HG02588 (cell line): Measurements from ENCODE around the gene SCFD1.
"Not testable (repeated sequence)": the region's sequence is repeated elsewhere in the genome, so short reads cannot be mapped to it uniquely, and the experiment has no call there.

Experiments used
- ATAC-seq: cut with Tn5 transposase; IDR thresholded peaks from one replicate; pipeline ENCODE4 v1.9.1; 2021; ENCODE audit warnings: mild to moderate bottlenecking, moderate library complexity; ENCODE audit not compliant: unreplicated experiment

Gene SCFD1

DNA sequence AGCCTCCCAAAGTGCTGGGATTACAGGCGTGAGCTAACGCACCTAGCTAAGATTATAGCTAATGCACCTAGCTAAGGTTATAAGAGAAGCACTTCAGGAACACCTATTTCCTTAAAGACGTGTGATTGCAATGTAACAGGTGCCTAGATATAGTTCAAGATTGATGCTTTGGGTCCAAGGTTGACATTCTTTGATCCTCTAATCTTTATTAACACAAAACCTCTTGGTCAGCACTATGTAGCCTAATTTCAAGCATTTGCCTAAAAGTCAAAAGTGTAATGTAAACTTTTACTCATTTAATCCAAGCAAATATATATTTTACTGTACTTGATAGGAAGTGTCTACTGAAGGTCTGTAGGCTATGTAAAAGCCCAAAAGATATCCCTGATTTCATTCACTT, 36.5 kb downstream of the SCFD1 start:
- no peak for ATAC-seq

DNA sequence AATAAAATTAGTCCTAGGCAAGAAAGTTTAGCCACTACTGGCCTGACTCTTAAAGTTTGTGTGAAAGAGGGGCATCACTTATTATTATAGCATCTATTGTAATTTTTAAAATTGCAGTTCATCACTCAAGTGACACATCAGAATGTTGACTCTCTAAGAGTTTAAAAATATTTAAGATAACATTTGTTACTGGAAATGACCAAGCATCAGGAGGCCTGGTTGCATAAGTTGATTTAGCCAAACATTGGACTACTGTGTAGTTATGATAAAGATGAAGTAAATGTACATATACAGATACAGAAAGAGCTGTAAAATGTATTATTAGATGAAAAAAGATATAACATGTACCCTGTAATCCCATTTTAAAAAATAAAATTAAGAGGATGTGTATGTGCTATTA, 47.5 kb downstream of the SCFD1 start:
- ATAC-seq = no peak

DNA sequence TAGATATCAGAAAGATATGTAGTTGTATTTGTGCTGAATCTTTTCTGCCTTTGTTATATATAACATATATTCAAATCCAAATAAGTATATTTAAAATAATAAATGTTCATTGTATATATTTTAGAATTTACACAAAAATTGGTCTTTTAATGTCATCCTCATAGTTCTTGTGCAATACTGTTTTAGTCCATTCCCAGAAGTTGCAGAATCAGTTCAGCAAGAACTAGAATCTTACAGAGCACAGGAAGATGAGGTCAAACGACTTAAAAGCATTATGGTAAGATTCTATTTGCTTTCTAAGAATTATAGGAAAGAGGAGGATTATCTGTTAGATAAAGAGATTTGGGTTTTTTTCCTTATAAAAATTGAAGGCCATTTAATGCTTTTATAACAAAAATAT, 51.0 kb downstream of the SCFD1 start:
- ATAC-seq = no peak

DNA sequence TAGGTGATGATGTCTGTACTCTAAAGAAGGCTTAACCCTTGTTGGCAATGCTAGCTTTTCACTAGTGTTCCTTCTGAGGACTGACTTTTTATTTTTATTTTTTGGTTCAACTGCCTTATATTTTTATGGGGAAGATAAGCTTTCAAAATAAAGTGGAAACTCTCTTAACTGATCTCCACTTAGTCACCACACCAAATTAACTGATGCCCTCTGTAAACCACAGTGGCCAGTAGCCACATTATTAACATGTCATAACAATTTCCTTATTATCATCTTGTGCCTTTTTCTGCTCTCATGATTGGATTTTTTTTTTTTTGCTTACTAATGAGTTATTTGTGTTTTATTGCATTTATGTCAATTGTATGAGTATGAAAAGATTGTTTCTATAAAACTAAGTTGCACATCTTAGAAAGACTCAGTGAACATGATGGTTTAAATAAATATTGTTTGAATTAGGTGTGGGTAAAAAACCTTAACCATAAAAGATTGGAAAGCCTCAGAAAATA, 56.9 kb downstream of the SCFD1 start:
- no peak for ATAC-seq

DNA sequence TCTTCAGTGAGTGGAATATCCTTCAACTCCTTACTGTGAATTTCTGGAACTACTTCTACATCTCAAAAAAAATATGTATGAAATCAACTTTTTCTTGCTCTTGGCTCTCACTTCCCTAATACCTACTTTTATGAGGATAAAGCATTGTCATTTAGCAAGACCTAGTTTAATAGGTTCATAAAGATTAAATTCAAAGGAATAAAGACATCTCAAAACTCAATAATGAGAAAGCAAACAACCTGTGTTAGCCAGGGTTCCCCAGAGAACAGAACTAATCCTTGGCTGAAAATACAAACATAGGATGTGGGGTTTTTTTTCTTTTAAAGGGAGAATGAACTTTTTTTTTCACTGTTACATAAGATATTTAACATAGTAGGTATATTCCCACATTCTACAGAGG, 57.9 kb downstream of the SCFD1 start:
- ATAC-seq = no peak

DNA sequence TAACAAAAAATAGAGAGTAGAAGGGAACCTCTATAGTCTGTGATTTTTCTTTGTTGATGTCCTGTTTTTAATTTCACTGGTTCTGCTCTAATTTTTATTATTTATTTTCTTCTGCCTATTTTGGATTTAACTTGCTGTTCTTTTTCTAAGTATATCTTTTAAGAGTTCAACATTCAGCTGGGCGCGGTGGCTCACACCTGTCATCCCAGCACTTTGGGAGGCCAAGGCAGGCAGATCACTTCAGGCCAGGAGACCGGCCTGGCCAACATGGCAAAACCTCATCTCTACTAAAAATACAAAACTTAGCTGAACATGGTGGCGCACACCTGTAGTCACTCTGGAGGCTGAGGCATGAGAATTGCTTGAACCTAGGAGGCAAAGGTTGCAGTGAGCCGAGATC, 58.7 kb downstream of the SCFD1 start:
- not testable (repeated sequence) for ATAC-seq

DNA sequence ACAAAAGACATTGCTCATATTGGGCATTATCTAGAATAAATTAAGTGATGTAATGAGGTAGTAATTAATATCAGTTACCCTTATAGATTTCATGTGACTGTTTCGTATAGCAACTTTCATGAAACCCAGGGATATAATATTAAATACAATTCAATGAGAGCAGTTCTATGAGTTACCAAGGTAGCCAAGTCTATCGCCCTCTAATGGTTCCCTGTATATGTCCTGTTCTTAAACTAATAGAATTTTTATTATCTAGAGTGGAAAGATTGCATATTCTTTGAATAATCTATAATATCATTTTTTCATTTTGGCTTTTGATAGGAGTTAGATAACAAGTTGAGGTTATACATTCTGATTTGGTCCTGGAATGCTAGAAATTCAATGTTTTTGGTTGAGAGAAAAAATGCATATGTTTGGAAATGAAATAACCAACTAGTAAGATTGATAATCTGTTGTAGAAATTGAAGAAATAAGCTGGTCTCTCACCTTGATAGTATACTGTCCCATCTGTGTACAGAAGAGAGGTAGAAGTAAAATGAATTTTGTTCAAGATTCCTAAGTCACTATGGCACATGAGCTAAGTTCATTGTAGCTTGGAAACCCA, 59.7 kb downstream of the SCFD1 start:
- ATAC-seq = no peak

DNA sequence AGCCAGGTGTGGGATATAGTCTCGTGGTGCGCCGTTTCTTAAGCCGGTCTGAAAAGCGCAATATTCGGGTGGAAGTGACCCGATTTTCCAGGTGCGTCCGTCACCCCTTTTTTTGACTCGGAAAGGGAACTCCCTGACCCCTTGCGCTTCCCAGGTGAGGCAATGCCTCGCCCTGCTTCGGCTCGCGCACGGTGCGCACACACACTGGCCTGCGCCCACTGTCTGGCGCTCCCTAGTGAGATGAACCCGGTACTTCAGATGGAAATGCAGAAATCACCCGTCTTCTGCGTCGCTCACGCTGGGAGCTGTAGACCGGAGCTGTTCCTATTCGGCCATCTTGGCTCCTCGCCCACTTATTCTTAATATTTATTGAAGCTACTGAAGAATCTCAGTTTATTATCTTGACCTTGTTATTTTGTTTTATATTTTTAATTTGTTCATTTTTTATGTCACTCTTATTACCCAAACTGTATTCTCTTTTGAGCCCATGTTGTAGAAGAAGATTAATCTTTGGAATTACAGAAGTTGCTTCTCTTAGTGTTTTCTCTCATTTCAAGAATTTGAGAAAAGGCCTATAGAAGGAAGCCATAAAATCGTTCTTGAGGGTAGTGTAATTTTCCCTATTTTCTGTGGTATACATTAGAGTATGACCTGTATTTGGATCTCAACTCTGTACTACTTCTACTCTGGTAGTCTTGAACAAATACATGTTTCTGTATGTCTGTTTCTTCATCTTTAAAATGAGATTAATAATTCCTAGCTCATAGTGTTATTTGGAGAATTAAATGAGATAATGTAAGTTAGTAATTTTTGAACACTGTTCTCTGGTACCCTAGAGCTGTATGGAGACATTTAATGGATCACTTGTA, 68.6 kb downstream of the SCFD1 start:
- ATAC-seq = not testable (repeated sequence)

DNA sequence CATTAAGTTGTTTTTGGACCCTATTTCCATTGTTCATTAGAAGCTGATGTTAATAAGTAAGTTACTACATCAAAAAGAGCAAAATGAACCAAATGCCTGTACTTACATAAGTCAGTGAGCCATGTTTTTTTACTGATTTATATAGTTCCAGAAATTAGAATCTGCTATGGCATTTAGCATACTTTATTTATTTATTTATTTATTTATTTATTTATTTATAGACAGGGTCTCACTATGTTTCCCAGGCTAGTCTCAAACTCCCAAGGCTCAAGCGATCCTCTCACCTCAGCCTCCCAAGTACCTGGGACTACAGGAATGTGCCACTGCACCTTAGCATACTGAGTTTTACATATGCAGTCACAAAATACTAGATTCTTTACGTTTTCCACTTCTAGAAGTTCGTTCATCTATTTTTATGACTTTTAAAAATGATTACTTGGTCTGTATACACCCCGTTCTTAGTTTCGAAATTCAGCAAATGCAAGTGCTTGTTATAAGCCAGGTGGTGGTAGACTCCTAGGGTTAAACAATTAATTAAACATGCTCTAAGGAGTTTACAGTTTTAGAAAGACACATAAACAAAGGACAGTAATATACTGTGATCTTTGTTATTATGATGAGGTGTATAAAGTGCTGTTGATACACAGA, 69.8 kb downstream of the SCFD1 start:
- ATAC-seq = no peak

DNA sequence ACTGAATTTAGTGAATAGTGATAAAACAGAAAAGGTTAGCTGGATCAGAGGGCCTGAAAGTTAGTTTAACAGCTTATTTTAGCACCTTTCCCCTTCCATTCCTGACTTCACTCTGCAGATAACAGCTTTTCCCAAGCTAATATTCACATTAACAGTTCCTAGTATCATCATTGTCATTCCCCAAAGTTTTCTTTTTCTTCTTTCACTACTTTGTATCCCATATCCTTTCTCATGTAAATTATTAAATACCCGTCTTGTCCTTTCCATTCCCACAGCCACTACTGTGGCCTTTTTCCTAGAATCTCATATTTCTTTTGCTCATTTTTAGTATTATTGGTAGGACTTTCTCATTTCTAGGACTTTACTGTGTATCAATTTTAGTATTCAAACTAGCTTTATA, 70.5 kb downstream of the SCFD1 start:
- ATAC-seq = no peak

DNA sequence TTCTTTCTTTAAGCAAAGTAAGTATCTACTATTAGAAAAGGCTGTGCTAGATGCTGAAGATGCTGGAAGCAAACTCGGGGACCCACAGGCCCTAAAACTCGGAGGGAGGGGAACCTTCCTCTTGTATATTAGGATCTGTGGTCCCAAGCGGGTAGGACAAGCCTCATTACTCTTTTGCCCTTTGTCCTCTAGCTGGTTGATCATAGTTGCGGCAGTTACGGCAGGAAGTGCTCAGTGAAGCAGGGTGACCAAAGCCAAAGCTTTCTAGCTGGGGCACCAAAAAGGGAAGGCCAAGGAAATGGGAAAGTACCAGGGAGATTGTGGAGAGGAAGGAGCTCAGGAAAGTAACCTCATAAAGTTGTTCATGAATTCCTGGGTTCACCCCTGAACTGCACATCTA, 76.3 kb downstream of the SCFD1 start:
- no peak for ATAC-seq

DNA sequence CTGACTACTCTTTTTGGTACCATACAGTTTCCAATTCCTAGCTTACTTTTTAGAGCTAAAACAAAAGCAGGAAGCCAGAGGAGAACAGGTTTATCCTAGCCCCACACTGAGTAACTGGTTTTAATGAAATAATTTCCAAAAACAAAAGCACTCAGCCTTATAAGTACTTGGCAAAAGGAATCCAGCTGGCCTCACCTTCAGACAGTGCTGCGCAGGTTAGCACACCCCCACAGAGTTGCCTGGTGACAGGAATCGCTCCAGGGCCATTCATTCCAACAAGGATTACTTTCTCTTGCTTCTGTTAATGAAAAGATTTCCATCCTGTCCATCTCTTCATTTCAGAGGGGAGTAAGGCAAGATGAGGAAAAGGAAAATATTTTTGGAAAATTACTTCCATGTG, 84.6 kb downstream of the SCFD1 start:
- ATAC-seq = no peak

DNA sequence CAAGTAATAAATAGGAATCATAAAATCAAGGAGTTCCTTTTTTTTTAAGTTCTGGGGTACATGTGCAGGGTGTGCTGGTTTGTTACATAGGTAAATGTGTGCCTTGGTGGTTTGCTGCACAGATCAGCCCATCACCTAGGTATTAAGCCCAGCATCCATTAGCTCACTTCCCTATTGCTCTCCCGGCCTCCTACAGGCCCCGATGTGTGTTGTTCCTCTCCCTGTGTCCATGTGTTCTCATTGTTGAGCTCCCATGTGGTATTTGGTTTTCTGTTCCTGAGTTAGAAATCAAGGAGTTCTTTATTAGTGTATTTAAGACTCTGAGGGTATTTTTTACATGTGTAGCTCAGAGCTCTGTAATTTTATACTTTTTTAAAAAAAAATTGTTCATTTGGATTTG, 86.0 kb downstream of the SCFD1 start:
- ATAC-seq = no peak

DNA sequence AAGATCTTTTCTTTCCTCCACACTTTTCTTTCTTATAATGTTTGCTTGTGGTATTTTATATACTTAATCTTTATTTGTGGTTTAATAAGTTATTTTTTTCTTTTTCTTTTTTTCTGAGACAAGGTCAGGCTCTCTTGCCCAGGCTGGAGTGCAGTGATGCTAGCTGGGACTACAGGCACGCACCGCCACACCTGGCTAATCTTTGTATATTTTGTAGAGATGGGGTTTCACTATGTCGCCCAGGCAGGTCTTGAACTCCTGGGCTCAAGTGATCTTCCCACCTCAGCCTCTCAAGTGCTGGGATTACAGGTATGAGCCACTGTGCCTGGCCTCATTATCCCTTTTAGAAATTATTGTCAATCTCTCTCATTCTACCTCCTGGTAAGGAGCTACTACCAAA, 87.1 kb downstream of the SCFD1 start:
- ATAC-seq = no peak

DNA sequence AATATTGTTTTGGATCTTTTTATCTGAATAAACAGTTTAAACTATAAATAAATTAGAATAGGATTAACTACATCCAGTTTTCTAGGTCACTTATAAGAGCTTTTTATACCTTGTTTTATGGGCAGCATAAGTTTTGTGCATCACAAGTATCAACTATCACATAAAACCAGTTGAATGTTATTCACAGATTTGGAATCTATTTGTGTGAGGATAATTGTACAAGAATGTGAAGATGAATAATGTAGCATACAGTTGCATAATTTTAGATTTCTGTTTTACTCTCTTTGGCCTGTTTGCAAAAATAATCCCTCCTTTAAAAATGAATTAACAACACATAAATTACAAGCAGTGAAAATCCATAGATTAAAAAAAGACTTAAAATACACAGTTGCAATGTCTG, 88.8 kb downstream of the SCFD1 start:
- ATAC-seq = no peak

DNA sequence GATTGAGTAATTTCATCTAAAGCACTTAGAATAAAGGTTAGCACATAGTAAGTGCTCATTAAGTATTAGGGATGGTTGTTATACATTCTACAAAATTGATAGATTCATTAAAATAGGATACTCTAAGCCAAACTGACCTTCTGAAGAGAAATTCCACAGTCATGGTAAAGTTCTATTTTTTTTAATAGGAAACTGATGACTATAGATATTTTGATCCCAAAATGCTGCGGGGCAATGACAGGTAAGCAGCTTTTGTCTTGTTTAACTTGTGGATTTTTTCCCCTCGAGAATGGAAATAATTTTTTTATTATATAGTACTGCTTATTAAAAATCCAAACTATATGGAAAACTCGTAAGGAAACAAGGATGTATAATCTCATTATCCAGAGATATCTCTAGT, 97.0 kb downstream of the SCFD1 start:
- ATAC-seq = no peak

DNA sequence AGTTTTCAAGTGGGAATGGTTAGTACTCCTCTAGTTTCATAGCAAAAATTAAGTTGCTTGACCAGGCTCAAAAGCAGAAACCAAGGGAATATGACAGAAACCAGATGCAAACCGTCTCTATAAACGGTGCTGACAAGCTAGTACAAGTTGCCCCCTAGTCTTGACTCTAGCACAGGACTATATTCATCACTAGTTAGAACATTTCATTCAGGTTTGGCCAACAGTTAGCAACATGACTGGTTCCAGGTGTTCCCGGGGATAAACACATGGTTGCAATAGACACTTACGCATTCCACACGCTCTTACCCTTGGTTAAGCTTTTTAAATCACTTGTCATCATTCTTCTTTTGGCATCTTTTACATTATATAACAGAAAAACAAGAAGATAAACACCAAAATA, 103.6 kb downstream of the SCFD1 start:
- ATAC-seq = no peak

DNA sequence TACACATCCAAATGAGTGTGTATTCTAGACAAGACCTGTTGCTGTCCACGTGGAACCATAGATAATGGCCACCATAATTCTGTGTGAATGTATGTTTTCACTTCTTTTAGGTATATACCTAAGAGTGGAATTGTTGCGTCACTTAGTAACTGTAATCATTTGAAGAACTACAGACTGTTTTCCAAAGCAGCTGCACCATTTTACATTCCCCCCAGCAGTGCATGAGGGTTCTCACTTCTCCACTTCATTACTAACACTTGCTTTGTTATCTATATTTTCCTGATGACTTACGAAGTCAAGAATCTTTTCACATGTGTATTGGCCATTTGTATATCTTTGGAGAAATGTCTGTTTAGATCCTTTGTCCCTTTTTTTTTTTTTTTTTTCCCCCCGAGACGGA, 106.4 kb downstream of the SCFD1 start:
- no peak for ATAC-seq

DNA sequence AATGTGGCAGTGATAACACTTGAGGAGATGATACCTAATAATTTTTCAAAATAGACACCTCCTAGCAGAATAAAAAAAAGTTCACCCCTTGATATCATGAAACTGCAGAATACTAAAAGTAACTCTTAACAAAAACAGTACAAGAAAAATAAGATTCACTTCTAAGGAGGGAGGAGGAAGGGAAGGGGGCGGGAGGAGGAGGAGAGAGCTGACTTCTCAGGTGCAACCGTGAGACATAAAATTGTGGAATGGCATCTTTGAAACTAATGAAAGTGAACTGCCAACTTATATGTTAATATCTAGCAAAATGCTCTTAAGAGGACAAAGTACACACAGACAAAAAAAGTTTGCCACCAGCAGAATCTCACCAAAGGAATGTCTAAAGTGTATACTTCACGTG, 115.8 kb downstream of the SCFD1 start:
- ATAC-seq = no peak

DNA sequence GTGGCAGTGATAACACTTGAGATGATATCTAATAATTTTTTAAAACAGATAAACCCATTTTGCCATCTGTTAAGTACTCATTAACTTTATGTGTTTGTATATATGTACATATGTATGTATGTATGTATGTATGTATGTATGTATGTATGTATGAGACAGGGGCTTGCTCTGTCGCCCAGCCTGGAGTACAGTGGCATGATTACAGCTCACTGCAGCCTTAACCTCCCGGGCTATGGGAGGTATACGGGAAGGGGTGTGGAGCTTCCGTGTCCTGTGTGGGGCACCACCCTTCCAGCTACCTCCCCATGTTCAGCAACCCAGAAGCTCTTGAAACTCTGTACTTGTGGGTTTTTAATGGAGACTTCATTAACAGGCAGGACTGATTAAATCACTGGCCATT, 116.9 kb downstream of the SCFD1 start:
- ATAC-seq = no peak

DNA sequence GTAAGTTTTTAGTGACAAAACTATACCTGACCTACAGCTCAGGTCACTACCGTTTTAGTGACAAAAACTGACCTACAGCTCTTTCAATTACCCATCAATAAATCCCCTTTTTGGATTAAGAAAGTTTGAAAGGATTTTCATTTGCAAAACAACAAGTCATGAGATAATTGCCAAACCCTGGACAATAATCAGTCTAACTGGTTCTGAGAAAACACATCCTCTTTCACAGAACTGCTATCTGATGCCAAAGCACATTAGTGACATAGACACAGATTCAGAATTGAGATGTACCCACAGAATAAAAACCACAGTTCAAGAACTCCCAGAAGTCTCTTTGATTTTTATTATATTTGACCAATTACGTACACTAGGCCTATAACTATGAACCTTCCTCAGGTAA, 126.2 kb downstream of the SCFD1 start:
- ATAC-seq = no peak
